ENCODE measurements around the gene NRG2. TPM values are rescaled to one million over a fixed set of nuclear protein-coding genes. Genes with fewer than 3 reads are reported as not detected.

NRG2 gene
- total RNA-seq, 3 donors from 2014 or later (not counting 1 experiment from before 2014, with no cell fraction given): 0.21 to 0.50 (median 0.40) TPM

- H3K36me3 Mint-ChIP-seq: no peaks in the 10 kb centered on the region
- intact Hi-C loops (cut with micrococcal nuclease): no loop called here
These were observed 189.0 kb downstream of the NRG2 start for GRCh38 chr5:139854029-139854605.

GRCh38 chr5:139852696-139853095 lies 190.4 kb downstream of the NRG2 start:
- ATAC-seq (no peak), DNase-seq (no peak)
- intact Hi-C loops (cut with micrococcal nuclease): no loop called here
- no peak overlapping the region for H3K4me3 ChIP-seq (ENCODE audit: low read length)
- H3K27me3 ChIP-seq (ENCODE audit: control insufficient read depth, insufficient read depth, low read length): no peaks in the 10 kb centered on the region
- H3K9me3 Mint-ChIP-seq: no peaks in the 10 kb centered on the region
- peaks cover 5% of the 10 kb centered on the region for H3K4me1 ChIP-seq (ENCODE audit: control insufficient read depth, insufficient read depth, low read length)
- H3K27ac Mint-ChIP-seq: no peak overlapping the region
- no peaks in the 10 kb centered on the region for H3K36me3 Mint-ChIP-seq
- H3K27ac ChIP-seq (ENCODE audit: low read length): no peak overlapping the region
- H3K9me3 ChIP-seq (ENCODE audit: control insufficient read depth, insufficient read depth, low read length): no peaks in the 10 kb centered on the region
- H3K27me3 Mint-ChIP-seq (ENCODE audit: low read depth in 2 of 2): no peaks in the 10 kb centered on the region
- peaks cover 6 to 15% of the 10 kb centered on the region in 2 donors for H3K4me1 Mint-ChIP-seq
- no peaks in the 10 kb centered on the region for H3K36me3 ChIP-seq (ENCODE audit: control insufficient read depth, insufficient read depth, low read length)
- no peak for TF ChIP-seq CTCF (IDR thresholded peaks at IDR 0.05)
- WGBS (ENCODE audit: insufficient coverage): 89% methylated on average over 8 of the region's 8 CpGs
- H3K4me3 Mint-ChIP-seq: no peak overlapping the region

More at GRCh38 chr5:139854029-139854605, 189.0 kb downstream of the NRG2 start:
- H3K36me3 ChIP-seq (ENCODE audit: control insufficient read depth, insufficient read depth, low read length): no peaks in the 10 kb centered on the region
- WGBS (ENCODE audit: insufficient coverage): 93% methylated on average over 7 of the region's 7 CpGs
- H3K9me3 ChIP-seq (ENCODE audit: control insufficient read depth, insufficient read depth, low read length): no peaks in the 10 kb centered on the region
- H3K4me1 ChIP-seq (ENCODE audit: control insufficient read depth, insufficient read depth, low read length): no peaks in the 10 kb centered on the region
- Mint-ChIP-seq H3K27ac (no peak overlapping the region), H3K4me1 (peaks cover 1 to 10% of the 10 kb centered on the region in 2 donors), H3K27me3 (ENCODE audit: low read depth in 2 of 2) (peaks cover 0 to 1% of the 10 kb centered on the region in 2 donors), H3K4me3 (no peak overlapping the region), H3K9me3 (no peaks in the 10 kb centered on the region)
- H3K27me3 ChIP-seq (ENCODE audit: control insufficient read depth, insufficient read depth, low read length): no peaks in the 10 kb centered on the region
- no peak for DNase-seq
- no peak for ATAC-seq
- H3K27ac ChIP-seq (ENCODE audit: low read length): no peak overlapping the region
- H3K4me3 ChIP-seq (ENCODE audit: low read length): no peak overlapping the region
- no peak for TF ChIP-seq CTCF (IDR thresholded peaks at IDR 0.05)

- H3K27me3 Mint-ChIP-seq (ENCODE audit: low read depth in 2 of 2): no peaks in the 10 kb centered on the region
- DNase-seq: no peak
- Histone ChIP-seq H3K4me1 (ENCODE audit: control insufficient read depth, insufficient read depth, low read length) (peaks cover 11% of the 10 kb centered on the region), H3K9me3 (ENCODE audit: control insufficient read depth, insufficient read depth, low read length) (no peaks in the 10 kb centered on the region), H3K27ac (ENCODE audit: low read length) (no peak overlapping the region), H3K36me3 (ENCODE audit: control insufficient read depth, insufficient read depth, low read length) (no peaks in the 10 kb centered on the region), H3K4me3 (ENCODE audit: low read length) (no peak overlapping the region), H3K27me3 (ENCODE audit: control insufficient read depth, insufficient read depth, low read length) (peaks cover 4% of the 10 kb centered on the region)
- TF ChIP-seq CTCF (IDR thresholded peaks at IDR 0.05): no peak
- ATAC-seq: no peak
- H3K9me3 Mint-ChIP-seq: no peaks in the 10 kb centered on the region
- H3K4me3 Mint-ChIP-seq: no peak overlapping the region
- H3K36me3 Mint-ChIP-seq: no peaks in the 10 kb centered on the region
- H3K4me1 Mint-ChIP-seq: peaks cover 11 to 22% of the 10 kb centered on the region in 2 donors
- 93% methylated on average over 18 of the region's 19 CpGs for WGBS (ENCODE audit: insufficient coverage)
- intact Hi-C loops (cut with micrococcal nuclease): no loop called here
- no peak overlapping the region for H3K27ac Mint-ChIP-seq
These were observed 191.5 kb downstream of the NRG2 start for GRCh38 chr5:139851558-139851957.
